Neuronal stem cell (in vitro differentiated cells): ENCODE measurements around the gene PRR20B.
"Not testable (repeated sequence)": the region's sequence is repeated elsewhere in the genome, so short reads cannot be mapped to it uniquely, and the experiment has no call there.

Experiments
- DNase-seq: peaks from one replicate; pipeline ENCODE4 v3.0.0-alpha.2; 2013; ENCODE audit warnings: low spot score
- H2AFZ ChIP-seq: one replicate; pipeline ENCODE4 v1.6.1; 2013; ENCODE audit warnings: mild to moderate bottlenecking, low read length, inconsistent platforms
- H2AK5ac ChIP-seq: 2 replicates; pipeline ENCODE4 v1.6.1; 2013; ENCODE audit warnings: low read depth, mild to moderate bottlenecking, inconsistent platforms, low read length, moderate library complexity, mixed read lengths
- H2BK120ac ChIP-seq: 2 replicates; pipeline ENCODE4 v1.6.1; 2013; ENCODE audit warnings: low read depth, mild to moderate bottlenecking, inconsistent platforms, low read length, moderate library complexity, mixed read lengths
- H2BK12ac ChIP-seq: one replicate; pipeline ENCODE4 v1.6.1; 2013; ENCODE audit warnings: low read length, inconsistent platforms
- H2BK15ac ChIP-seq: 2 replicates; pipeline ENCODE4 v1.6.1; 2013; ENCODE audit warnings: mild to moderate bottlenecking, low read length, inconsistent platforms, mixed read lengths
- H2BK5ac ChIP-seq: one replicate; pipeline ENCODE4 v1.6.1; 2013; ENCODE audit warnings: inconsistent platforms, mild to moderate bottlenecking, low read length, moderate library complexity
- H3K14ac ChIP-seq: one replicate; pipeline ENCODE4 v1.6.1; 2013; ENCODE audit warnings: low read length, inconsistent platforms
- H3K18ac ChIP-seq: 2 replicates; pipeline ENCODE4 v1.6.1; 2013; ENCODE audit warnings: low read length, inconsistent platforms
- H3K23ac ChIP-seq: 2 replicates; pipeline ENCODE4 v1.6.1; 2013; ENCODE audit warnings: low read depth, mild to moderate bottlenecking, mixed read lengths, low read length, inconsistent platforms; ENCODE audit not compliant: poor library complexity
- H3K27ac ChIP-seq: replicated peaks from 3 replicates; pipeline ENCODE4 v1.5.1; 2013; ENCODE audit warnings: low read length, inconsistent platforms
- H3K27me3 ChIP-seq, 3 experiments: 2 replicates each; pipeline ENCODE4 v1.6.1; 2013; ENCODE audit warnings: low read length in 3 of 3, mild to moderate bottlenecking in 2 of 3, inconsistent platforms in 1 of 3, low read depth in 1 of 3, mixed read lengths in 1 of 3, moderate library complexity in 1 of 3; ENCODE audit not compliant: control insufficient read depth in 3 of 3, insufficient read depth in 3 of 3
- H3K36me3 ChIP-seq, 2 donors: replicated peaks in 1 of 2; 2 replicates each; pipeline ENCODE4 v1.6.1; 2013; ENCODE audit warnings: low read length in 2 of 2; ENCODE audit not compliant: control insufficient read depth in 2 of 2, insufficient read depth in 2 of 2
- H3K4ac ChIP-seq: 2 replicates; pipeline ENCODE4 v1.6.1; 2013; ENCODE audit warnings: inconsistent platforms, mild to moderate bottlenecking, low read length, moderate library complexity
- H3K4me1 ChIP-seq, 2 donors: 1 replicate in 1 of 2; 2 replicates in 1 of 2; pipeline ENCODE4 v1.6.1; 2013; ENCODE audit warnings: low read length in 2 of 2, low read depth in 1 of 2; ENCODE audit not compliant: control insufficient read depth in 2 of 2, insufficient read depth in 1 of 2
- H3K4me2 ChIP-seq: one replicate; pipeline ENCODE4 v1.6.1; 2013; ENCODE audit warnings: mild to moderate bottlenecking, low read length, inconsistent platforms; ENCODE audit not compliant: insufficient read depth, poor library complexity, severe bottlenecking
- H3K4me3 ChIP-seq, 2 donors: 2 replicates each; pipeline ENCODE4 v1.5.1; 2013; ENCODE audit warnings: low read length in 2 of 2, mild to moderate bottlenecking in 2 of 2, inconsistent platforms in 1 of 2, moderate library complexity in 1 of 2
- H3K79me1 ChIP-seq: one replicate; pipeline ENCODE4 v1.6.1; 2013; ENCODE audit warnings: low read depth, mild to moderate bottlenecking, inconsistent platforms, low read length, moderate library complexity
- H3K9ac ChIP-seq: one replicate; pipeline ENCODE4 v1.6.1; 2013; ENCODE audit warnings: mild to moderate bottlenecking, low read depth, low read length, inconsistent platforms; ENCODE audit not compliant: poor library complexity
- H3K9me3 ChIP-seq, 2 donors: replicated peaks in 1 of 2; 2 replicates each; pipeline versions ENCODE3 to v1.6.1; 2013; ENCODE audit warnings: low read length in 2 of 2, mild to moderate bottlenecking in 2 of 2, inconsistent platforms in 1 of 2, low read depth in 1 of 2, mixed read lengths in 1 of 2, moderate library complexity in 1 of 2; ENCODE audit not compliant: control insufficient read depth in 2 of 2, insufficient read depth in 1 of 2
- H4K8ac ChIP-seq: one replicate; pipeline ENCODE4 v1.6.1; 2013; ENCODE audit warnings: low read depth, mild to moderate bottlenecking, inconsistent platforms, low read length, moderate library complexity
- H4K91ac ChIP-seq: one replicate; pipeline ENCODE4 v1.6.1; 2013; ENCODE audit warnings: low read length, low read depth, mild to moderate bottlenecking, inconsistent platforms; ENCODE audit not compliant: poor library complexity
- WGBS, 2 donors: extraction: QIAGEN DNeasy Blood & Tissue Kit; methylation state at CpG; one replicate each; pipeline ENCODE4 v1.1.7; 2013; ENCODE audit warnings: missing lambda C conversion rate in 2 of 2, mixed read lengths in 1 of 2; ENCODE audit not compliant: insufficient read length in 2 of 2, insufficient replicate concordance in 1 of 2; ENCODE audit errors: extremely low coverage in 2 of 2; 5-methylcytosine and 5-hydroxymethylcytosine counted together

Gene PRR20B

GRCh38 chr13:57136093-57136492 is 11.2 kb upstream of the PRR20B start:
- Histone ChIP-seq H3K4me1 (no peaks in the 10 kb centered on the region), H2BK120ac (no peak overlapping the region), H3K4ac (no peak overlapping the region), H3K79me1 (no peaks in the 10 kb centered on the region), H3K14ac (no peak overlapping the region), H2BK15ac (no peak overlapping the region), H2BK12ac (no peak overlapping the region), H4K91ac (no peak overlapping the region), H3K4me3 (no peak overlapping the region), H2BK5ac (no peak overlapping the region), H3K9me3 (no peaks in the 10 kb centered on the region), H3K18ac (no peak overlapping the region), H3K9ac (no peak overlapping the region), H3K4me2 (no peak overlapping the region), H3K27ac (no peak overlapping the region), H3K27me3 (no peaks in the 10 kb centered on the region), H4K8ac (no peak overlapping the region), H2AFZ (no peak overlapping the region), H3K36me3 (no peaks in the 10 kb centered on the region), H3K23ac (no peak overlapping the region), H2AK5ac (no peak overlapping the region)
- no peak for DNase-seq
- no CpG with 5 or more reads among the region's 2 CpGs for WGBS, 2 donors

- Histone ChIP-seq H2BK15ac (no peak overlapping the region), H3K36me3 (no peaks in the 10 kb centered on the region), H2BK12ac (no peak overlapping the region), H3K4me1 (no peaks in the 10 kb centered on the region), H3K23ac (no peak overlapping the region), H3K27ac (no peak overlapping the region), H3K4me2 (no peak overlapping the region), H3K79me1 (no peaks in the 10 kb centered on the region), H4K8ac (no peak overlapping the region), H3K4ac (no peak overlapping the region), H3K4me3 (no peak overlapping the region), H2AK5ac (no peak overlapping the region), H3K18ac (no peak overlapping the region), H2BK120ac (no peak overlapping the region), H3K27me3 (no peaks in the 10 kb centered on the region), H2AFZ (no peak overlapping the region), H4K91ac (no peak overlapping the region), H3K9me3 (no peaks in the 10 kb centered on the region), H3K14ac (no peak overlapping the region), H3K9ac (no peak overlapping the region), H2BK5ac (no peak overlapping the region)
- WGBS, 2 donors: no CpG with 5 or more reads among the region's 4 CpGs
- DNase-seq: no peak
Measured at GRCh38 chr13:57137585-57137984, 9.7 kb upstream of the PRR20B start.

- no peak overlapping the region for H2AFZ ChIP-seq
- no peak overlapping the region for H3K4me3 ChIP-seq
- no peak overlapping the region for H3K4ac ChIP-seq
- no peaks in the 10 kb centered on the region for H3K36me3 ChIP-seq
- H2AK5ac ChIP-seq: no peak overlapping the region
- no peaks in the 10 kb centered on the region for H3K9me3 ChIP-seq
- H3K79me1 ChIP-seq: no peaks in the 10 kb centered on the region
- no peak overlapping the region for H3K23ac ChIP-seq
- no peak overlapping the region for H3K14ac ChIP-seq
- no peak overlapping the region for H4K8ac ChIP-seq
- H3K27ac ChIP-seq: no peak overlapping the region
- H2BK5ac ChIP-seq: no peak overlapping the region
- WGBS, 2 donors: no CpG with 5 or more reads among the region's 5 CpGs
- H3K27me3 ChIP-seq: no peaks in the 10 kb centered on the region
- H2BK15ac ChIP-seq: no peak overlapping the region
- no peak overlapping the region for H2BK120ac ChIP-seq
- no peak overlapping the region for H3K9ac ChIP-seq
- no peak overlapping the region for H2BK12ac ChIP-seq
- DNase-seq: no peak
- no peak overlapping the region for H3K18ac ChIP-seq
- H3K4me1 ChIP-seq: no peaks in the 10 kb centered on the region
- H4K91ac ChIP-seq: no peak overlapping the region
- no peak overlapping the region for H3K4me2 ChIP-seq
Measured at GRCh38 chr13:57138988-57139387, 8.3 kb upstream of the PRR20B start.

- not testable (repeated sequence) for H3K79me1 ChIP-seq, H3K9ac ChIP-seq, H3K4me2 ChIP-seq, H3K27me3 ChIP-seq, H3K4ac ChIP-seq, H2BK120ac ChIP-seq, H2AK5ac ChIP-seq, H4K8ac ChIP-seq, H4K91ac ChIP-seq, H3K27ac ChIP-seq, DNase-seq, H3K4me3 ChIP-seq, H2BK5ac ChIP-seq, H2BK15ac ChIP-seq, H3K14ac ChIP-seq, H2AFZ ChIP-seq, H3K18ac ChIP-seq, H3K36me3 ChIP-seq, H2BK12ac ChIP-seq, H3K4me1 ChIP-seq, H3K23ac ChIP-seq, H3K9me3 ChIP-seq
- no CpG with 5 or more reads among the region's 18 CpGs for WGBS, 2 donors
Measured at GRCh38 chr13:57139781-57140180, 7.5 kb upstream of the PRR20B start.
